HG02885 (cell line): ENCODE data around the gene CNTNAP5.

Experiments used
- ATAC-seq: cut with Tn5 transposase; IDR thresholded peaks from one replicate; pipeline ENCODE4 v1.9.1; 2021; ENCODE audit warnings: mild to moderate bottlenecking; ENCODE audit not compliant: unreplicated experiment, poor library complexity

The CNTNAP5 gene

GRCh38 chr2:124145982-124146381 is 120.9 kb downstream of the CNTNAP5 start:
- ATAC-seq: no peak

- no peak for ATAC-seq
Measured at GRCh38 chr2:124147552-124147951, 122.5 kb downstream of the CNTNAP5 start.

- no peak for ATAC-seq
Measured at GRCh38 chr2:124149571-124149970, 124.5 kb downstream of the CNTNAP5 start.

- ATAC-seq: no peak
Measured at GRCh38 chr2:124151691-124152090, 126.6 kb downstream of the CNTNAP5 start.

GRCh38 chr2:124153713-124154112 is 128.6 kb downstream of the CNTNAP5 start:
- no peak for ATAC-seq

- ATAC-seq: no peak
Measured at GRCh38 chr2:124159166-124159565, 134.1 kb downstream of the CNTNAP5 start.

GRCh38 chr2:124161542-124161941 is 136.5 kb downstream of the CNTNAP5 start:
- no peak for ATAC-seq

- ATAC-seq: no peak
Measured at GRCh38 chr2:124162256-124162655, 137.2 kb downstream of the CNTNAP5 start.

GRCh38 chr2:124163840-124164239 is 138.8 kb downstream of the CNTNAP5 start:
- no peak for ATAC-seq

- ATAC-seq: no peak
Measured at GRCh38 chr2:124165698-124166097, 140.6 kb downstream of the CNTNAP5 start.

- no peak for ATAC-seq
Measured at GRCh38 chr2:124171472-124172063, 146.5 kb downstream of the CNTNAP5 start.

- ATAC-seq: no peak
Measured at GRCh38 chr2:124178719-124179118, 153.6 kb downstream of the CNTNAP5 start.

GRCh38 chr2:124180635-124181034 is 155.5 kb downstream of the CNTNAP5 start:
- ATAC-seq: no peak

GRCh38 chr2:124186801-124187200 is 161.7 kb downstream of the CNTNAP5 start:
- ATAC-seq: no peak

- ATAC-seq: no peak
Measured at GRCh38 chr2:124187948-124188347, 162.9 kb downstream of the CNTNAP5 start.

GRCh38 chr2:124193706-124194105 is 168.6 kb downstream of the CNTNAP5 start:
- no peak for ATAC-seq

- ATAC-seq: no peak
Measured at GRCh38 chr2:124201713-124202112, 176.6 kb downstream of the CNTNAP5 start.

GRCh38 chr2:124209441-124209840 is 184.4 kb downstream of the CNTNAP5 start:
- ATAC-seq: no peak

- ATAC-seq: no peak
Measured at GRCh38 chr2:124211461-124211860, 186.4 kb downstream of the CNTNAP5 start.

GRCh38 chr2:124213977-124214587 is 189.0 kb downstream of the CNTNAP5 start:
- ATAC-seq: no peak

- no peak for ATAC-seq
Measured at GRCh38 chr2:124246170-124246569, 221.1 kb downstream of the CNTNAP5 start.

GRCh38 chr2:124248386-124248785 is 223.3 kb downstream of the CNTNAP5 start:
- ATAC-seq: no peak
